HG03159 (cell line): ENCODE results near the gene S100A3.

ENCODE experiments used
- ATAC-seq: cut with Tn5 transposase; IDR thresholded peaks from one replicate; pipeline ENCODE4 v1.9.1; 2021; ENCODE audit warnings: mild to moderate bottlenecking, moderate library complexity; ENCODE audit not compliant: unreplicated experiment

The S100A3 gene

GRCh38 chr1:153550398-153550758, 1.3 kb upstream of the S100A3 start:
- no peak for ATAC-seq

- ATAC-seq: no peak
These were observed 811 bp upstream of the S100A3 start for GRCh38 chr1:153549741-153550397.

- no peak for ATAC-seq
These were observed 1.2 kb downstream of the S100A3 start for GRCh38 chr1:153547560-153548551.

- no peak for ATAC-seq
These were observed 2.1 kb downstream of the S100A3 start for GRCh38 chr1:153546796-153547559.

- no peak for ATAC-seq
These were observed 2.7 kb downstream of the S100A3 start for GRCh38 chr1:153546371-153546770.

GRCh38 chr1:153545067-153546055, 3.7 kb downstream of the S100A3 start, which contains the start of gene S100A4:
Gene S100A4 (minus strand): TSS chr1:153545806. CDS start chr1:153544794, 1,012 bp downstream.
- ATAC-seq: peak; percentile 50

- ATAC-seq: no peak
These were observed 4.5 kb downstream of the S100A3 start for GRCh38 chr1:153544453-153545066.

- ATAC-seq: no peak
These were observed 5.3 kb downstream of the S100A3 start for GRCh38 chr1:153543736-153544135.

GRCh38 chr1:153542956-153543711, 5.9 kb downstream of the S100A3 start:
- no peak for ATAC-seq

- ATAC-seq: no peak
These were observed 7.1 kb downstream of the S100A3 start for GRCh38 chr1:153541641-153542590.

GRCh38 chr1:153540394-153541361, 8.4 kb downstream of the S100A3 start, which contains the start of gene S100A5:
Gene S100A5 (minus strand): TSS chr1:153540934. CDS start chr1:153540191, 743 bp downstream.
- ATAC-seq: no peak

- ATAC-seq: no peak
These were observed 9.5 kb downstream of the S100A3 start for GRCh38 chr1:153539395-153540093.

- no peak for ATAC-seq
These were observed 10.7 kb downstream of the S100A3 start for GRCh38 chr1:153538315-153538821.

GRCh38 chr1:153537376-153537730, 11.7 kb downstream of the S100A3 start:
- no peak for ATAC-seq

GRCh38 chr1:153536671-153537375, 12.2 kb downstream of the S100A3 start:
- no peak for ATAC-seq
